ENCODE measurements around the gene OR2T27.
"Not testable (repeated sequence)": the region's sequence is repeated elsewhere in the genome, so short reads cannot be mapped to it uniquely, and the experiment has no call there.

The OR2T27 gene

GRCh38 chr1:248655354-248655753, at the start of gene OR2T27:
Gene OR2T27, minus strand, starts transcription at chr1:248655528. Its CDS starts 4,644 bp downstream, at chr1:248650884.
- H3K9me3 ChIP-seq (ENCODE audit: control insufficient read depth, insufficient read depth, low read depth, low read length); CTCF ChIA-PET; POLR2A ChIA-PET; H3K27ac ChIP-seq (ENCODE audit: extremely low read depth, low read depth, low read length); H3K4me1 ChIP-seq (ENCODE audit: control insufficient read depth, insufficient read depth, low read length); H3K36me3 ChIP-seq (ENCODE audit: control insufficient read depth in 2 of 2, insufficient read depth in 1 of 2, low read length in 2 of 2); H3K4me3 ChIP-seq (ENCODE audit: low read depth, low read length): not testable (repeated sequence)

GRCh38 chr1:248704606-248705005, 49.3 kb upstream of the OR2T27 start:
- ChIA-PET CTCF (interaction anchor here (0.6 kb wide), 1 partner anchor 77 kb away, joined by 3 read pairs; no protein-coding TSS in a partner anchor), POLR2A (no interaction called here)
- H3K4me3 ChIP-seq (ENCODE audit: low read depth, low read length) = no peak overlapping the region
- no peaks in the 10 kb centered on the region for H3K4me1 ChIP-seq (ENCODE audit: control insufficient read depth, insufficient read depth, low read length)
- no peaks in the 10 kb centered on the region for H3K36me3 ChIP-seq (ENCODE audit: control insufficient read depth in 2 of 2, insufficient read depth in 1 of 2, low read length in 2 of 2)
- no peak for TF ChIP-seq ZNF585B (tag by site-specific recombination; IDR thresholded peaks at IDR 0.05)
- H3K9me3 ChIP-seq (ENCODE audit: control insufficient read depth, insufficient read depth, low read depth, low read length) = no peaks in the 10 kb centered on the region
- H3K27ac ChIP-seq (ENCODE audit: extremely low read depth, low read depth, low read length) = no peak overlapping the region

GRCh38 chr1:248703674-248704073, 48.3 kb upstream of the OR2T27 start:
- POLR2A ChIA-PET = no interaction called here
- TF ChIP-seq ZNF362 (tag by site-specific recombination; IDR thresholded peaks at IDR 0.05) (no peak), MYNN (tag by site-specific recombination; IDR thresholded peaks at IDR 0.05; ENCODE audit: borderline replicate concordance) (no peak), ZBTB26 (tag by site-specific recombination; optimal IDR thresholded peaks at IDR 0.05) (no peak), FEZF1 (tag by site-specific recombination; IDR thresholded peaks at IDR 0.05) (no peak)
- Histone ChIP-seq H3K9me3 (ENCODE audit: control insufficient read depth, insufficient read depth, low read depth, low read length) (no peaks in the 10 kb centered on the region), H3K4me3 (ENCODE audit: low read depth, low read length) (no peak overlapping the region), H3K4me1 (ENCODE audit: control insufficient read depth, insufficient read depth, low read length) (no peaks in the 10 kb centered on the region), H3K27ac (ENCODE audit: extremely low read depth, low read depth, low read length) (no peak overlapping the region), H3K36me3 (ENCODE audit: control insufficient read depth in 2 of 2, insufficient read depth in 1 of 2, low read length in 2 of 2) (no peaks in the 10 kb centered on the region)
- CTCF ChIA-PET = no interaction called here

GRCh38 chr1:248702714-248703113, 47.4 kb upstream of the OR2T27 start, which contains the start of gene OR14I1:
Gene OR14I1, minus strand, starts transcription at chr1:248702766.
- TF ChIP-seq ZNF707 (tag by site-specific recombination; IDR thresholded peaks at IDR 0.05) = no peak
- no peak for TF ChIP-seq SCRT2 (tag by site-specific recombination; IDR thresholded peaks at IDR 0.05)
- no peak for TF ChIP-seq ZNF629 (tag by site-specific recombination; IDR thresholded peaks at IDR 0.05)
- TF ChIP-seq SP2 (tag by site-specific recombination; IDR thresholded peaks at IDR 0.05) = no peak
- TF ChIP-seq GFI1B (tag by site-specific recombination; IDR thresholded peaks at IDR 0.05) = no peak
- TF ChIP-seq ZNF639 (tag by site-specific recombination; IDR thresholded peaks at IDR 0.05) = no peak
- no peak for TF ChIP-seq SP7 (tag by site-specific recombination; IDR thresholded peaks at IDR 0.05)
- no peak for TF ChIP-seq INSM2 (tag by site-specific recombination; IDR thresholded peaks at IDR 0.05)
- TF ChIP-seq GLI2 (tag by site-specific recombination; IDR thresholded peaks at IDR 0.05; ENCODE audit: borderline replicate concordance, low read depth) = no peak
- TF ChIP-seq BCL11A (tag by site-specific recombination; IDR thresholded peaks at IDR 0.05; ENCODE audit: low read depth) = no peak
- H3K9me3 ChIP-seq (ENCODE audit: control insufficient read depth, insufficient read depth, low read depth, low read length) = no peaks in the 10 kb centered on the region
- no peak within 1 kb of the TSS for H3K27ac ChIP-seq (ENCODE audit: extremely low read depth, low read depth, low read length)
- H3K36me3 ChIP-seq (ENCODE audit: control insufficient read depth in 2 of 2, insufficient read depth in 1 of 2, low read length in 2 of 2) = no peaks in the 10 kb centered on the region
- no peaks in the 10 kb centered on the region for H3K4me1 ChIP-seq (ENCODE audit: control insufficient read depth, insufficient read depth, low read length)
- H3K4me3 ChIP-seq (ENCODE audit: low read depth, low read length) = no peak within 1 kb of the TSS
- ChIA-PET CTCF (no interaction called here), POLR2A (no interaction called here)

Measured in HEK293 (cell line).